SK-N-SH (cell line): ENCODE measurements around the gene ZNF512B. TPM values are rescaled to one million over a fixed set of nuclear protein-coding genes. Genes with fewer than 3 reads are reported as not detected.

Source experiments
- CTCF ChIA-PET: fragments of 300-600, 350-600 bp; formaldehyde crosslinking; extraction: SDS; loops from one replicate; lab custom pipeline; 2021; lab: Yijun Ruan, JAX
- POLR2A ChIA-PET: fragments of 350-600 bp; sonication (Branson Sonifier 250); formaldehyde crosslinking; extraction: SDS; loops from one replicate; lab custom pipeline; 2020; ENCODE audit warnings: antibody characterized with exemption, inconsistent platforms; lab: Yijun Ruan, JAX
- DNase-seq: peaks from one replicate; pipeline ENCODE4 v3.0.0; 2012
- H2AFZ ChIP-seq: fragments of 200-600 bp; sonication (generic); 2 replicates; pipeline ENCODE4 v1.8.1; 2016; ENCODE audit warnings: antibody characterized with exemption, mild to moderate bottlenecking, low read depth
- H3F3A ChIP-seq: fragments of 200-600 bp; sonication (generic); replicated peaks from 2 replicates; pipeline ENCODE3; 2016; ENCODE audit warnings: antibody characterized with exemption, mild to moderate bottlenecking; ENCODE audit not compliant: insufficient read depth
- H3K27ac ChIP-seq, 2 experiments: fragments of 200-500 bp in 1 of 2; fragments of 200-600 bp in 1 of 2; sonication (Bioruptor generic) in 1 of 2; sonication (generic), shearing (Covaris generic) in 1 of 2; 2 replicates each; pipeline versions ENCODE4 v1.5.1 to v1.6.1; 2014 to 2016; ENCODE audit warnings: low read depth in 2 of 2, inconsistent platforms in 1 of 2, low read length in 1 of 2, mild to moderate bottlenecking in 1 of 2, mixed read lengths in 1 of 2
- H3K27me3 ChIP-seq: fragments of 200-600 bp; sonication (generic), shearing (Covaris generic); 2 replicates; pipeline ENCODE4 v1.6.1; 2016; ENCODE audit warnings: mixed run types; ENCODE audit not compliant: insufficient read depth
- H3K36me3 ChIP-seq, 2 experiments: fragments of 200-500 bp in 1 of 2; fragments of 200-600 bp in 1 of 2; sonication (Bioruptor generic) in 1 of 2; sonication (generic) in 1 of 2; replicated peaks in 1 of 2; 2 replicates each; pipeline versions ENCODE3 to v1.5.1; 2014 to 2016; ENCODE audit warnings: low read length in 1 of 2, mild to moderate bottlenecking in 1 of 2; ENCODE audit not compliant: insufficient read depth in 2 of 2, control insufficient read depth in 1 of 2
- H3K4me1 ChIP-seq, 2 experiments: fragments of 200-500 bp in 1 of 2; fragments of 200-600 bp in 1 of 2; sonication (Bioruptor generic) in 1 of 2; sonication (generic), shearing (Covaris generic) in 1 of 2; 2 replicates each; pipeline versions ENCODE4 v1.5.1 to v1.6.1; 2014 to 2016; ENCODE audit warnings: low read depth in 1 of 2, low read length in 1 of 2, mixed run types in 1 of 2; ENCODE audit not compliant: insufficient read depth in 2 of 2, control insufficient read depth in 1 of 2
- H3K4me2 ChIP-seq: fragments of 200-600 bp; sonication (generic), shearing (Covaris generic); 2 replicates; pipeline ENCODE4 v1.6.1; 2017; ENCODE audit warnings: mixed run types
- H3K4me3 ChIP-seq, 2 experiments: fragments of 200-500 bp in 1 of 2; fragments of 200-600 bp in 1 of 2; sonication (Bioruptor generic) in 1 of 2; sonication (generic), shearing (Covaris generic) in 1 of 2; 2 replicates each; pipeline versions ENCODE4 v1.5.1 to v1.8.1; 2014 to 2016; ENCODE audit warnings: low read depth in 2 of 2, inconsistent platforms in 1 of 2, low read length in 1 of 2, mild to moderate bottlenecking in 1 of 2, mixed read lengths in 1 of 2, moderate library complexity in 1 of 2
- H3K79me2 ChIP-seq: fragments of 200-600 bp; sonication (generic); 2 replicates; pipeline ENCODE4 v1.8.1; 2017; ENCODE audit warnings: mild to moderate bottlenecking; ENCODE audit not compliant: insufficient read depth
- H3K9ac ChIP-seq: fragments of 200-600 bp; sonication (generic); 2 replicates; pipeline ENCODE4 v1.6.1; 2017; ENCODE audit warnings: mixed run types
- H3K9me2 ChIP-seq: fragments of 200-600 bp; sonication (generic); 2 replicates; pipeline ENCODE4 v1.6.1; 2017; ENCODE audit warnings: mixed run types
- H3K9me3 ChIP-seq: fragments of 200-600 bp; sonication (generic); 2 replicates; pipeline ENCODE4 v1.6.1; 2017; ENCODE audit warnings: mixed run types, mild to moderate bottlenecking, moderate library complexity
- H4K20me1 ChIP-seq: fragments of 200-600 bp; sonication (generic); 2 replicates; pipeline ENCODE4 v1.6.1; 2017; ENCODE audit warnings: mild to moderate bottlenecking, mixed run types; ENCODE audit not compliant: insufficient read depth
- CTCF ChIP-seq: fragments of 200-600 bp; sonication (generic); IDR thresholded peaks from 2 replicates; pipeline ENCODE4 v1.6.1; 2017; ENCODE audit warnings: antibody characterized with exemption, mild to moderate bottlenecking, moderate library complexity
- ELF1 ChIP-seq: IDR thresholded peaks from 2 replicates; pipeline ENCODE4 v1.4.0; 2012
- EZH2phosphoT487 ChIP-seq: fragments of 200-600 bp; sonication (generic); IDR thresholded peaks from 2 replicates; pipeline ENCODE4 v1.6.1; 2017; ENCODE audit warnings: low read depth, mixed run types, mild to moderate bottlenecking, antibody characterized with exemption, moderate library complexity, borderline replicate concordance
- GABPA ChIP-seq: IDR thresholded peaks from 2 replicates; pipeline ENCODE4 v1.4.0; 2012; ENCODE audit warnings: low read depth, mild to moderate bottlenecking
- NFIC ChIP-seq: IDR thresholded peaks from 2 replicates; pipeline ENCODE4 v1.4.0; 2012; ENCODE audit warnings: borderline replicate concordance
- POLR2AphosphoS5 ChIP-seq: IDR thresholded peaks from 2 replicates; pipeline ENCODE4 v1.6.1; 2012; ENCODE audit warnings: low read depth, low read length
- RAD21 ChIP-seq: IDR thresholded peaks from 2 replicates; pipeline ENCODE4 v1.6.1; 2012; ENCODE audit warnings: mild to moderate bottlenecking, low read length
- RFX5 ChIP-seq: IDR thresholded peaks from 2 replicates; pipeline ENCODE4 v1.6.1; 2012; ENCODE audit warnings: mild to moderate bottlenecking, improper control_type of control experiment, low read length
- SIN3A ChIP-seq: IDR thresholded peaks from 2 replicates; pipeline ENCODE4 v1.6.1; 2012; ENCODE audit warnings: low read depth, mild to moderate bottlenecking, low read length, moderate library complexity, borderline replicate concordance
- TAF1 ChIP-seq: IDR thresholded peaks from 2 replicates; pipeline ENCODE4 v1.6.1; 2012; ENCODE audit warnings: low read depth, mild to moderate bottlenecking, low read length, moderate library complexity, borderline replicate concordance
- USF1 ChIP-seq: IDR thresholded peaks from 2 replicates; pipeline ENCODE4 v1.4.0; 2012; ENCODE audit warnings: low read depth, borderline replicate concordance
- YY1 ChIP-seq: IDR thresholded peaks from 2 replicates; pipeline ENCODE4 v1.4.0; 2012; ENCODE audit warnings: low read depth, mild to moderate bottlenecking
- ZBTB33 ChIP-seq: IDR thresholded peaks from 2 replicates; pipeline ENCODE4 v1.4.0; 2012; ENCODE audit warnings: low read depth, borderline replicate concordance
- WGBS: methylation state at CpG from one replicate; pipeline ENCODE4 v1.1.6; 2017; ENCODE audit warnings: low lambda C conversion rate; 5-methylcytosine and 5-hydroxymethylcytosine counted together
- polyA plus RNA-seq, 3 experiments: library from polyadenylated mRNA; depleted of rRNA; stranded (reverse); fragments of >200 nt; gene quantifications; 2 replicates each; pipeline ENCODE4 v1.2.3, GENCODE V29; 2012
- TF ChIP-seq, protein P1 (sequence below): IDR thresholded peaks from 2 replicates; pipeline ENCODE4 v1.4.0; 2012; ENCODE audit warnings: low read depth
- TF ChIP-seq, protein P2 (sequence below): IDR thresholded peaks from 2 replicates; pipeline ENCODE4 v1.6.1; 2012; ENCODE audit warnings: mild to moderate bottlenecking, low read depth, low read length, moderate library complexity

The ZNF512B gene
- polyA plus RNA-seq, 1 of the 3 experiments (the other 2 are of a cell fraction) = 11.8 TPM

GRCh38 chr20:63940071-63940471, 29.7 kb downstream of the ZNF512B start (continued):
- TF ChIP-seq ZBTB33 (no peak), TAF1 (no peak), SIN3A (no peak)

GRCh38 chr20:63939061-63939935, 30.4 kb downstream of the ZNF512B start:
- H3K27ac ChIP-seq = no peak overlapping the region
- no peaks in the 10 kb centered on the region; a peak in 1 of 4 replicates for H3K4me1 ChIP-seq
- H3K4me3 ChIP-seq = no peak overlapping the region
- TF ChIP-seq POLR2AphosphoS5 = no peak
- TF ChIP-seq RFX5 = no peak
- no peak for TF ChIP-seq YY1
- no peak for TF ChIP-seq ELF1
- TF ChIP-seq GABPA = no peak
- TF ChIP-seq NFIC = no peak
- peaks cover 5% of the 10 kb centered on the region; the same call in 1 of the 2 replicates for H3K79me2 ChIP-seq
- ChIA-PET POLR2A (no interaction called here), CTCF (interaction anchor here (0.8 to 1.0 kb wide), 2 partner anchors 21 to 164 kb away, joined by 3 read pairs; no protein-coding TSS in a partner anchor)
- H3F3A ChIP-seq = peaks cover 8% of the 10 kb centered on the region
- no peak overlapping the region for H2AFZ ChIP-seq
- H3K9me3 ChIP-seq = no peaks in the 10 kb centered on the region
- no peak overlapping the region for H3K4me2 ChIP-seq
- H3K36me3 ChIP-seq = peaks cover 0 to 58% of the 10 kb centered on the region in 2 experiments
- no peak for DNase-seq
- WGBS = 99% methylated on average over 14 of the region's 33 CpGs
- H3K27me3 ChIP-seq = no peaks in the 10 kb centered on the region
- no peak overlapping the region for H3K9ac ChIP-seq
- H4K20me1 ChIP-seq = peaks cover 39% of the 10 kb centered on the region; the same call in 1 of the 2 replicates
- H3K9me2 ChIP-seq = no peaks in the 10 kb centered on the region

GRCh38 chr20:63937596-63937995, 32.1 kb downstream of the ZNF512B start:
- Histone ChIP-seq H3K9me2 (no peaks in the 10 kb centered on the region), H3K9ac (no peak overlapping the region), H3K79me2 (peaks cover 5% of the 10 kb centered on the region; the same call in 1 of the 2 replicates), H3K27ac (no peak overlapping the region), H3K4me3 (no peak overlapping the region), H2AFZ (no peak overlapping the region), H3K27me3 (no peaks in the 10 kb centered on the region), H4K20me1 (peaks cover 27% of the 10 kb centered on the region; the same call in 1 of the 2 replicates), H3K4me2 (no peak overlapping the region), H3K9me3 (no peaks in the 10 kb centered on the region), H3K4me1 (no peaks in the 10 kb centered on the region), H3F3A (peaks cover 3% of the 10 kb centered on the region), H3K36me3 (peaks cover 0 to 50% of the 10 kb centered on the region in 2 experiments)
- ChIA-PET POLR2A (no interaction called here), CTCF (no interaction called here)
- 86% methylated on average over 11 of the region's 14 CpGs for WGBS
- DNase-seq = no peak
- TF ChIP-seq NFIC = no peak
- no peak for TF ChIP-seq TAF1
- TF ChIP-seq, protein P1, sequence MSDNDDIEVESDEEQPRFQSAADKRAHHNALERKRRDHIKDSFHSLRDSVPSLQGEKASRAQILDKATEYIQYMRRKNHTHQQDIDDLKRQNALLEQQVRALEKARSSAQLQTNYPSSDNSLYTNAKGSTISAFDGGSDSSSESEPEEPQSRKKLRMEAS = no peak
- no peak for TF ChIP-seq RFX5
- no peak for TF ChIP-seq POLR2AphosphoS5
- no peak for TF ChIP-seq USF1
- no peak for TF ChIP-seq CTCF
- TF ChIP-seq, protein P2, sequence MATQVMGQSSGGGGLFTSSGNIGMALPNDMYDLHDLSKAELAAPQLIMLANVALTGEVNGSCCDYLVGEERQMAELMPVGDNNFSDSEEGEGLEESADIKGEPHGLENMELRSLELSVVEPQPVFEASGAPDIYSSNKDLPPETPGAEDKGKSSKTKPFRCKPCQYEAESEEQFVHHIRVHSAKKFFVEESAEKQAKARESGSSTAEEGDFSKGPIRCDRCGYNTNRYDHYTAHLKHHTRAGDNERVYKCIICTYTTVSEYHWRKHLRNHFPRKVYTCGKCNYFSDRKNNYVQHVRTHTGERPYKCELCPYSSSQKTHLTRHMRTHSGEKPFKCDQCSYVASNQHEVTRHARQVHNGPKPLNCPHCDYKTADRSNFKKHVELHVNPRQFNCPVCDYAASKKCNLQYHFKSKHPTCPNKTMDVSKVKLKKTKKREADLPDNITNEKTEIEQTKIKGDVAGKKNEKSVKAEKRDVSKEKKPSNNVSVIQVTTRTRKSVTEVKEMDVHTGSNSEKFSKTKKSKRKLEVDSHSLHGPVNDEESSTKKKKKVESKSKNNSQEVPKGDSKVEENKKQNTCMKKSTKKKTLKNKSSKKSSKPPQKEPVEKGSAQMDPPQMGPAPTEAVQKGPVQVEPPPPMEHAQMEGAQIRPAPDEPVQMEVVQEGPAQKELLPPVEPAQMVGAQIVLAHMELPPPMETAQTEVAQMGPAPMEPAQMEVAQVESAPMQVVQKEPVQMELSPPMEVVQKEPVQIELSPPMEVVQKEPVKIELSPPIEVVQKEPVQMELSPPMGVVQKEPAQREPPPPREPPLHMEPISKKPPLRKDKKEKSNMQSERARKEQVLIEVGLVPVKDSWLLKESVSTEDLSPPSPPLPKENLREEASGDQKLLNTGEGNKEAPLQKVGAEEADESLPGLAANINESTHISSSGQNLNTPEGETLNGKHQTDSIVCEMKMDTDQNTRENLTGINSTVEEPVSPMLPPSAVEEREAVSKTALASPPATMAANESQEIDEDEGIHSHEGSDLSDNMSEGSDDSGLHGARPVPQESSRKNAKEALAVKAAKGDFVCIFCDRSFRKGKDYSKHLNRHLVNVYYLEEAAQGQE = no peak
- TF ChIP-seq RAD21 = no peak
- TF ChIP-seq EZH2phosphoT487 = no peak
